D721Med (cell line): ENCODE measurements around the gene CFAP91.
"Not testable (repeated sequence)": the region's sequence is repeated elsewhere in the genome, so short reads cannot be mapped to it uniquely, and the experiment has no call there.

Experiments
- DNase-seq: peaks from one replicate; pipeline ENCODE4 v3.0.0; 2011; ENCODE audit warnings: low spot score; ENCODE audit not compliant: insufficient read length
- FAIRE-seq: peaks from 2 replicates; lab custom pipeline; 2011; peaks lifted over from hg19 to GRCh38; lab: Jason Lieb, UNC
- TF ChIP-seq, protein P1 (sequence below): IDR thresholded peaks from 2 replicates; pipeline ENCODE4 v1.5.1; 2012; ENCODE audit warnings: mild to moderate bottlenecking, control low read depth; ENCODE audit not compliant: insufficient read depth; ENCODE audit errors: missing control alignments

CFAP91 gene

GRCh38 chr3:119673875-119674274 lies 28.9 kb upstream of the CFAP91 start:
- DNase-seq: no peak
- TF ChIP-seq, protein P1, sequence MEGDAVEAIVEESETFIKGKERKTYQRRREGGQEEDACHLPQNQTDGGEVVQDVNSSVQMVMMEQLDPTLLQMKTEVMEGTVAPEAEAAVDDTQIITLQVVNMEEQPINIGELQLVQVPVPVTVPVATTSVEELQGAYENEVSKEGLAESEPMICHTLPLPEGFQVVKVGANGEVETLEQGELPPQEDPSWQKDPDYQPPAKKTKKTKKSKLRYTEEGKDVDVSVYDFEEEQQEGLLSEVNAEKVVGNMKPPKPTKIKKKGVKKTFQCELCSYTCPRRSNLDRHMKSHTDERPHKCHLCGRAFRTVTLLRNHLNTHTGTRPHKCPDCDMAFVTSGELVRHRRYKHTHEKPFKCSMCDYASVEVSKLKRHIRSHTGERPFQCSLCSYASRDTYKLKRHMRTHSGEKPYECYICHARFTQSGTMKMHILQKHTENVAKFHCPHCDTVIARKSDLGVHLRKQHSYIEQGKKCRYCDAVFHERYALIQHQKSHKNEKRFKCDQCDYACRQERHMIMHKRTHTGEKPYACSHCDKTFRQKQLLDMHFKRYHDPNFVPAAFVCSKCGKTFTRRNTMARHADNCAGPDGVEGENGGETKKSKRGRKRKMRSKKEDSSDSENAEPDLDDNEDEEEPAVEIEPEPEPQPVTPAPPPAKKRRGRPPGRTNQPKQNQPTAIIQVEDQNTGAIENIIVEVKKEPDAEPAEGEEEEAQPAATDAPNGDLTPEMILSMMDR: no peak
- FAIRE-seq: no peak

DNA sequence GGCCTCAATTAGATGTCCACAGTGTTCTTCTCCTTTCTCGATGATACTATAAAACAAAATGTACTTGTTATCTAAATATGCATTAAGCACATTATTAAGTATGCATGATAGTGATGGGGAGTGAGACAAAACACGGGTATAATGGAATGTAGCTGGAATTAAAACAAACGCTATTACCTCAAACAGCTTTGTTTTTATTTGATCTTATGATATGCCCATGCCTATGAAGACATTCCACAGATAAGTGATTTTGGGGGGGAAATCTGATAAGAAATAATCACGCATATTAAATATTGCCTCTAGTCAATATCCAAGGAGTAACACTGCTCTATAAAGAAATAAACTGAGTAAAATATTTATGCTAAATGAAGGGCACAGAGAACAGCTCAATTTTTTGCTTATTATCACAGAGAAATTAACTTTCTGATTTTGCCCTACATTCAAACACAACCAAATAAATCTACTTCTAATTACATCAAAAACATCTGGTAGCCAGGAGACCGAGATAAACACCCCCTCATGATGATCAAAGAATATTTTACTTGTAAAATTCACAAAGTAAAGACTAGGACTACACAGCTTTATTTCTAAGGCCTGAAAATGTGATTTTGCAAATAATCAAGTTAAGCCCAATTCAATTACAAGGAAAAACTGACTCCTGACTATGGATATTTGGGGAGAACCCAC lies 27.5 kb upstream of the CFAP91 start:
- TF ChIP-seq, protein P1: no peak
- FAIRE-seq: no peak
- no peak for DNase-seq

GRCh38 chr3:119676020-119676419 lies 26.8 kb upstream of the CFAP91 start:
- FAIRE-seq: peak; percentile 90
- no peak for DNase-seq
- TF ChIP-seq, protein P1: no peak

- TF ChIP-seq, protein P1: no peak
- peak; percentile 84 for FAIRE-seq
Observed at GRCh38 chr3:119676771-119677640, 25.8 kb upstream of the CFAP91 start, which contains the start of gene COX17. Gene COX17 (minus strand): TSS chr3:119677406. CDS start chr3:119677310, 96 bp downstream.

GRCh38 chr3:119677641-119677934 lies 25.2 kb upstream of the CFAP91 start:
- FAIRE-seq (no peak), DNase-seq (no peak)
- TF ChIP-seq, protein P1: no peak

More at GRCh38 chr3:119676771-119677640, 25.8 kb upstream of the CFAP91 start, which contains the start of gene COX17:
- peak; percentile 71 for DNase-seq

DNA sequence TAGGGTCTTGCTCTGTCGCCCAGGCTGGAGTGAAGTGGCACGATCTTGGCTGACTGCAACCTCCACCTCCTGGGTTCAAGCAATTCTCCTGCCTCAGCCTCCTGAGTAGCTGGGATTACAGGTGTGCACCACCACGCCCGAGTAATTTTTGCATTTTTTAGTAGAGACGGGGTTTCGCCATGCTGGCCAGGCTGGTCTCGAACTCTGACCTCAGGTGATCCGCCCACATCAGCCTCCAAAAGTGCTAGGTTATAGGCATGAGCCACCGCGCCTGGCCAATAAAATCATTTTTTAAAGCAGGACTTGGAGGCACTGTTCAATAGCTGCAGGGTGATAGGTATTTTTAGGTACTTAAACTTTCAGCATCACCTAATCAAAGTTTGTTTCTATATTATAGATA lies 24.6 kb upstream of the CFAP91 start:
- FAIRE-seq, DNase-seq: not testable (repeated sequence)

DNA sequence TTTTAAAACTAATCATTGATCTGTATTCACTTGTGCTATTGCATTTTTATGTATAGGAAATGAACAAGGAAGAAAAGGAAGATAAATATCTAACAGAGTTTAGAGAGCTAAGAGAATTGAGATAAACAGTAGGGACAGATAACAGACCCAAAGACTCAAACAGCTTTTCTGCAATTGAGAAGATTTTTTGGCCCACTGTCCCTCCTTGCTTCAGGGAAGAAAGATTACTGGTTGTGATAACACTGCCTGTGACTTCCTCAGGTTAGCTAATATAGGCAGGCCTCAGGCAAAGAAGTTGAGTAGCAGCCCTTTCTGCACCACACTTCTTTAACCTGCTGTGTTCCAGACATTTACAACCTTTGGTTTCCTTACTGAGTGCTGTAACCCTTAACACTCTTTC lies 22.9 kb upstream of the CFAP91 start:
- DNase-seq (no peak), FAIRE-seq (no peak)
- TF ChIP-seq, protein P1: no peak
